ENCODE results near the gene GALNT17. TPM values are rescaled to one million over a fixed set of nuclear protein-coding genes. Genes with fewer than 3 reads are reported as not detected.

GALNT17 gene
- polyA plus RNA-seq, 1 donor from 2014 or later: 15.7 TPM

DNA sequence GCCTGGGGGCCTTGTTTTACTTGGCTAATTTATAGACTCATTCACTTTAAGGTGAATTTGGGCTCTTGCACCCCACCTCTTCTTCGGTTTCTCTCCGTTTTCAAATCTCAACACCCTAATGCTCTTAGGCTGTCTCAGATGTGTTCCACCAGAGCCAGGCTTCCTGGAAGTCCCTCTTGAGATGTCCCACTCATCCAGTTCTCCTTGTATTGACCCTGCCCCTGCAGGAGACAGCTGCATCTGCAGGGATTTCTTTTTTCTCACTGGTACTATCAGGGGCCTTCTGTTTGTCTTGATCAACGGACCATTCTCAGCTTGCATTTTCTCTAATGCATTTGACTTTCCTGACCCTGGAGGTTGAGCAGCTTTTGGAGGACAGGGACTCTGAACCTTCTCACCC, 279.5 kb downstream of the GALNT17 start:
- Histone ChIP-seq H3K27me3 (ENCODE audit: insufficient read depth, low read depth, low read length) (no peaks in the 10 kb centered on the region), H3K79me2 (replicated peaks; ENCODE audit: insufficient read depth, low read length) (no peaks in the 10 kb centered on the region), H3K4me2 (ENCODE audit: low read length) (no peak overlapping the region), H3K9ac (ENCODE audit: low read length) (no peak overlapping the region), H3K4me3 (ENCODE audit: low read length) (no peak overlapping the region), H4K20me1 (ENCODE audit: insufficient read depth) (no peaks in the 10 kb centered on the region), H3K9me3 (ENCODE audit: low read length) (no peaks in the 10 kb centered on the region), H2AFZ (ENCODE audit: low read depth, low read length) (no peak overlapping the region), H3K27ac (ENCODE audit: low read length) (no peak overlapping the region), H3K9me2 (ENCODE audit: insufficient read depth, low read length) (no peaks in the 10 kb centered on the region), H3F3A (ENCODE audit: insufficient read depth, low read length, poor library complexity, severe bottlenecking) (no peaks in the 10 kb centered on the region), H3K36me3 (ENCODE audit: insufficient read depth, low read length) (no peaks in the 10 kb centered on the region)
- TF ChIP-seq EZH2 (IDR thresholded peaks at IDR 0.05; ENCODE audit: borderline replicate concordance, insufficient read depth, low read length, poor library complexity, severe bottlenecking) (no peak), EP300 (conservative IDR thresholded peaks at IDR 0.05; ENCODE audit: poor library complexity, severe bottlenecking) (no peak), POLR2AphosphoS5 (IDR thresholded peaks at IDR 0.05) (no peak), TAF1 (IDR thresholded peaks at IDR 0.05; ENCODE audit: low read depth) (no peak), MXI1 (conservative IDR thresholded peaks at IDR 0.05; ENCODE audit: poor library complexity, severe bottlenecking) (no peak), SMC3 (conservative IDR thresholded peaks at IDR 0.05; ENCODE audit: poor library complexity) (no peak), RAD21 (conservative IDR thresholded peaks at IDR 0.05) (no peak)
- TF ChIP-seq, protein P1, sequence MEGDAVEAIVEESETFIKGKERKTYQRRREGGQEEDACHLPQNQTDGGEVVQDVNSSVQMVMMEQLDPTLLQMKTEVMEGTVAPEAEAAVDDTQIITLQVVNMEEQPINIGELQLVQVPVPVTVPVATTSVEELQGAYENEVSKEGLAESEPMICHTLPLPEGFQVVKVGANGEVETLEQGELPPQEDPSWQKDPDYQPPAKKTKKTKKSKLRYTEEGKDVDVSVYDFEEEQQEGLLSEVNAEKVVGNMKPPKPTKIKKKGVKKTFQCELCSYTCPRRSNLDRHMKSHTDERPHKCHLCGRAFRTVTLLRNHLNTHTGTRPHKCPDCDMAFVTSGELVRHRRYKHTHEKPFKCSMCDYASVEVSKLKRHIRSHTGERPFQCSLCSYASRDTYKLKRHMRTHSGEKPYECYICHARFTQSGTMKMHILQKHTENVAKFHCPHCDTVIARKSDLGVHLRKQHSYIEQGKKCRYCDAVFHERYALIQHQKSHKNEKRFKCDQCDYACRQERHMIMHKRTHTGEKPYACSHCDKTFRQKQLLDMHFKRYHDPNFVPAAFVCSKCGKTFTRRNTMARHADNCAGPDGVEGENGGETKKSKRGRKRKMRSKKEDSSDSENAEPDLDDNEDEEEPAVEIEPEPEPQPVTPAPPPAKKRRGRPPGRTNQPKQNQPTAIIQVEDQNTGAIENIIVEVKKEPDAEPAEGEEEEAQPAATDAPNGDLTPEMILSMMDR (IDR thresholded peaks at IDR 0.05; ENCODE audit: poor library complexity, severe bottlenecking): no peak

DNA sequence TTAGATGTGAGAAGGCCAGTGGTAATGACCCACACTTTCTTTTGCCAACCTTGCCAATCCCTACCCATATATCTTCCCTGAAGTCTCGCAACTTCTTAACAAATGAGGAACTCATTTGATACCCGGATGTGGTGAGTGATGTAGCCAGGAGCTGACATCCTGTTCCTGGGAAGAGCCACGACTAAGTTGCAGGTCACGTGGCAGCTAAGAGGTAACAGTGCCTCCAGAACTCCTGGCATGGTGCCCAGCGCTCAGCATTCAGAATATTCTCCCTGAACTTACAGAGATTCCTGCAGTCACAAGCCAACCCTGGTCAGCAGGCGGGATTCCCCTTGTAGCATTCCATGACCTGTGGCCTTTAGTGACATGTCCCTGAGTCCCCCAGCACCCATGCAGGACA, 282.5 kb downstream of the GALNT17 start:
- Histone ChIP-seq H3K36me3 (ENCODE audit: insufficient read depth, low read length) (no peaks in the 10 kb centered on the region), H4K20me1 (ENCODE audit: insufficient read depth) (no peaks in the 10 kb centered on the region), H2AFZ (ENCODE audit: low read depth, low read length) (no peak overlapping the region)

DNA sequence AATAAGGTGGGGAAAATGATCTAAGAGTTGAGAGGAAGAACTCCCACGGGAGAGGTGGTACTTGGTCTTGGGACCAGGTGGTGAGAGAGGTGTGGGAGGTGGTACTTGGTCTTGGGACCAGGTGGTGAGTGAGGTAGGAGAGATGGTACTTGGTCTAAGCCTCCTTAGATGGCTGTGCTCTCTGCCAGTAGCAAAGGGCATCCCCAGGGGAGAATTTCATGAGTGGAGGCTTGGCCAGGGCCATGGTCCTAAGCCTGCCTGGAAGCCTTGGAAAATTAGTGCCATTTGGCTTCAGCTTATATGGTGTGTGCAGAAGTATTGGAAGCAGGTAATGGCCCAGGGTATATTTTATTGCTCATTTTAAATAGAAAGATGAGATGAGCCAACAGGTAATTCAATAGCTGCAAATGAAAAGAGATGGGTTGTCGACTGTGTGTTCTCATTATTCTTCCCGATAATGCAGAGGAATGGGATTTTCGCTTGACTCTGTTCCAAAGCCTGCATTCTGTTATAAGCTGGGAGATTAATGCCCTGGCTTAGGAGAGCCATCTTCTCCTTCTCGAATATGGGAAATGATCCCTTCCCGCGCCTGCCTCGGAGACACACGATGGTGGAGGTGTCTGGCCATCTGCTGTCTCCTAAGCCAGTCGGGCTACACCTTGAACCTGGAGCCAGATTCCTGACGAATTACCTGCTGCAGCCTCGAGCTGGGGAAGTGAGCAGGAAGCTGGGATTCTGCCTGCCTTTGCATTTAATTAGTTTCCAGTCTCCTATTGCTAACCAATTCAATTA, 287.8 kb downstream of the GALNT17 start:
- no peak overlapping the region for H2AFZ ChIP-seq (ENCODE audit: low read depth, low read length)
- no peaks in the 10 kb centered on the region for H3F3A ChIP-seq (ENCODE audit: insufficient read depth, low read length, poor library complexity, severe bottlenecking)
- H3K79me2 ChIP-seq (replicated peaks; ENCODE audit: insufficient read depth, low read length): no peaks in the 10 kb centered on the region
- no peaks in the 10 kb centered on the region for H4K20me1 ChIP-seq (ENCODE audit: insufficient read depth)
- H3K36me3 ChIP-seq (ENCODE audit: insufficient read depth, low read length): no peaks in the 10 kb centered on the region
- H3K27ac ChIP-seq (ENCODE audit: low read length): no peak overlapping the region
- no peaks in the 10 kb centered on the region for H3K9me2 ChIP-seq (ENCODE audit: insufficient read depth, low read length)
- H3K4me2 ChIP-seq (ENCODE audit: low read length): no peak overlapping the region
- H3K9ac ChIP-seq (ENCODE audit: low read length): no peak overlapping the region
- no peak overlapping the region for H3K4me3 ChIP-seq (ENCODE audit: low read length)
- no peak for TF ChIP-seq EP300 (conservative IDR thresholded peaks at IDR 0.05; ENCODE audit: poor library complexity, severe bottlenecking)
- TF ChIP-seq, protein P1 (IDR thresholded peaks at IDR 0.05; ENCODE audit: poor library complexity, severe bottlenecking): no peak
- no peak for TF ChIP-seq POLR2AphosphoS5 (IDR thresholded peaks at IDR 0.05)
- TF ChIP-seq EZH2 (IDR thresholded peaks at IDR 0.05; ENCODE audit: borderline replicate concordance, insufficient read depth, low read length, poor library complexity, severe bottlenecking): no peak
- TF ChIP-seq TAF1 (IDR thresholded peaks at IDR 0.05; ENCODE audit: low read depth): no peak
- no peaks in the 10 kb centered on the region for H3K27me3 ChIP-seq (ENCODE audit: insufficient read depth, low read depth, low read length)
- H3K9me3 ChIP-seq (ENCODE audit: low read length): no peaks in the 10 kb centered on the region

More for the DNA sequence above, 282.5 kb downstream of the GALNT17 start:
- no peak overlapping the region for H3K4me3 ChIP-seq (ENCODE audit: low read length)
- no peak overlapping the region for H3K9ac ChIP-seq (ENCODE audit: low read length)
- H3K9me3 ChIP-seq (ENCODE audit: low read length): no peaks in the 10 kb centered on the region
- no peaks in the 10 kb centered on the region for H3K27me3 ChIP-seq (ENCODE audit: insufficient read depth, low read depth, low read length)
- no peaks in the 10 kb centered on the region for H3K9me2 ChIP-seq (ENCODE audit: insufficient read depth, low read length)
- no peaks in the 10 kb centered on the region for H3F3A ChIP-seq (ENCODE audit: insufficient read depth, low read length, poor library complexity, severe bottlenecking)
- TF ChIP-seq TAF1 (IDR thresholded peaks at IDR 0.05; ENCODE audit: low read depth): no peak
- no peak overlapping the region for H3K4me2 ChIP-seq (ENCODE audit: low read length)
- no peak overlapping the region for H3K27ac ChIP-seq (ENCODE audit: low read length)
- no peaks in the 10 kb centered on the region for H3K79me2 ChIP-seq (replicated peaks; ENCODE audit: insufficient read depth, low read length)

Data from neural cell (in vitro differentiated cells).